NCI-H345 treated with DMSO at 0.1 percent for 48 hours (cell line): Measurements from ENCODE around the gene ABHD4.
"Not testable (repeated sequence)": the region's sequence is repeated elsewhere in the genome, so short reads cannot be mapped to it uniquely, and the experiment has no call there.

ENCODE experiments used
- DNase-seq: peaks from one replicate; lab custom pipeline; 2025; ENCODE audit not compliant: unreplicated experiment; lab: John Stamatoyannopoulos, UW

ABHD4 gene

GRCh38 chr14:22598099-22598895 is at the start of gene ABHD4:
TSS of gene ABHD4 (plus strand) at chr14:22598300. CDS start at chr14:22598307, 7 bp downstream.
- peak; percentile 61 for DNase-seq

GRCh38 chr14:22549324-22549962 is 48.7 kb upstream of the ABHD4 start:
- DNase-seq: no peak

GRCh38 chr14:22549981-22550673 is 48.0 kb upstream of the ABHD4 start:
- no peak for DNase-seq

- DNase-seq: no peak
Observed at GRCh38 chr14:22551605-22551997, 46.5 kb upstream of the ABHD4 start.

- DNase-seq: no peak
Observed at GRCh38 chr14:22552001-22552826, 45.9 kb upstream of the ABHD4 start.

GRCh38 chr14:22552827-22553076 is 45.3 kb upstream of the ABHD4 start:
- DNase-seq: no peak

- DNase-seq: no peak
Observed at GRCh38 chr14:22553445-22553844, 44.7 kb upstream of the ABHD4 start.

- DNase-seq: not testable (repeated sequence)
Observed at GRCh38 chr14:22553861-22554497, 44.1 kb upstream of the ABHD4 start.

GRCh38 chr14:22554498-22555383 is 43.4 kb upstream of the ABHD4 start:
- DNase-seq: no peak

GRCh38 chr14:22555384-22556011 is 42.6 kb upstream of the ABHD4 start:
- no peak for DNase-seq

- DNase-seq: no peak
Observed at GRCh38 chr14:22556021-22556989, 41.8 kb upstream of the ABHD4 start.

- DNase-seq: peak; percentile 61
Observed at GRCh38 chr14:22556990-22557623, 41.0 kb upstream of the ABHD4 start.

GRCh38 chr14:22557846-22558220 is 40.3 kb upstream of the ABHD4 start:
- no peak for DNase-seq

- DNase-seq: no peak
Observed at GRCh38 chr14:22558221-22558913, 39.7 kb upstream of the ABHD4 start.

GRCh38 chr14:22559041-22559440 is 39.1 kb upstream of the ABHD4 start:
- DNase-seq: no peak

GRCh38 chr14:22560662-22561365 is 37.3 kb upstream of the ABHD4 start:
- DNase-seq: no peak

- DNase-seq: no peak
Observed at GRCh38 chr14:22561366-22561660, 36.8 kb upstream of the ABHD4 start.
